HG03196 (cell line): ENCODE data around the gene ZNF487.
"Not testable (repeated sequence)": the region's sequence is repeated elsewhere in the genome, so short reads cannot be mapped to it uniquely, and the experiment has no call there.

ENCODE experiments used
- ATAC-seq: cut with Tn5 transposase; IDR thresholded peaks from one replicate; pipeline ENCODE4 v1.9.1; 2021; ENCODE audit not compliant: unreplicated experiment

Gene ZNF487

DNA sequence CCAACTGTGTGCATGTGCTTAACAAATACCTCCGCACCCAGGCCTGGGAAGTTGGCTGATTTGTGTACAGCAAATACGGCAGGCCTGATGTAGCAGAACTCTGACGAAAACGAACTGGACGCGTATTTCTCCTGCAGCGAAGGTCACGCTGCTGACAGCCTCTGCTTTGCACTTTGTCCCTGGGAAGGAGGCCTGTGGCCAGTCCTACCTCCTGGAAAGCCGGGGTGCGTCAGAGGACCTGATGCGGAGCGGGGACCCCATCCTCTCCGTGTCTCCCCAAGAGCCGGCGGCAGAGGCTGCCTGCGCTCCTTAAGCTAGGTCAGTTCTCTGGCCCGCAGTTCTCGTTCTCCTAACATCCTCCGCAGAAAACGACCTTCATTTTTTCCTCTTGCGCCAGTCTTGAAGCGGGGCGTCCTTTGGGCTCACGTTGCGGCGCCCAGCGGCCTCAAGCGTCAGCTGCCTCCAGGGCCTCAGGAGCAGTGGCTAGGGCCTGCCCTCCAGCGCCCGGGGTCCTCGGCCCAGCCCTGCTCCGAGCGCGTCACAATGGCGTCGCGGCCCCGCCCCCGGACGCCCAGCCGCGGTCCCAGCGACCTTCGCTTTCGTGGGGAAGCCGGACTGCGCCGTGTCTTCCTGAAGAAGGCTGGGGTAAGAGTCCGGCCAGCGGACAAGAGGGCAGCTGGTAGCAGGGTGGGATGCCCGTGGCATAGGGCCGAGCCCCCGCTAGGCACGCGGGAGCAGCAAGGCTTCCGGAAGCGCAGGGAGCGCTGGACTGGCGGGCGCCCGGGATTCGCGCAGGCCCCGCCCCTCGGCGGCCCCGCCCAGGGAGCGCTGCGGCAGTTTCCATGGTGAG is at the start of gene ZNF487:
ZNF487 (plus strand) TSS at position 821 of the 850 bp plus-strand sequence. CDS start 38,703 bp downstream, outside the sequence.
- peak; percentile 95 for ATAC-seq

DNA sequence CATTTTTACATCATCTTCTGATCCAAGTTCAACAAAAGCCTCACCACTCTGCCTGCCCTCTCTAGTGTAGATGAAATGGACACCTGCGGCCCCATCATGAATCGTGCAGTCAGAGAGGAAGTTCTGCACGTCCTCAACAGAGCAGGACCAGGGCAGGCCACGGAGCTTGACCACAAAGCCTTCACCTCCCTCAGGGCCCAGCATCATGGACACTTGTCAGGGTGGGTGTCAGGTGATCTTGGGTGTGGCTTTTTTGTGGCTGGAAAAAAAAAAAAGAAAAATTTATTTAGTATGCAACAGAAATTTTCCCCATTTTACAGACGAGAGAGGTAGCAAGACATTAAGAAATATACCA is 49.3 kb upstream of the ZNF487 start:
- ATAC-seq, result no peak

DNA sequence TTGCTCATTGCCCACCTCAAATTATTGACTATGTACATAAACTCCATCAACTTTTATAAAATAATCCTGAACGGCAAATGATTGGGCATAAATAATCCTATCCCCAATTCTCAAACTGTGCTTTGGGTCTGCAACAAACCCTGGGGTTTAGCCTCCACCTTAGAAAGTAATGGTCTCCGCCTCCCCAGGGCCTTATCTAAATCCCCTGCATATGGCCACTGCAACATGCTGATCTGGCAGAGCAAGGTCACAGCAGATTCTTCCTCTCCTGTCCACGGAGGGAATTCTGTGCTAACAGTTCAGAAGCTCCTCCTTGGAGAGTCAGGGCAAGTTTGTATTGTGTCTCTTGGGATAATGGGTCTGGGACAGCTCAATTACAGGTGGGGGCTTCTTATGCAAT is 47.0 kb upstream of the ZNF487 start:
- no peak for ATAC-seq

DNA sequence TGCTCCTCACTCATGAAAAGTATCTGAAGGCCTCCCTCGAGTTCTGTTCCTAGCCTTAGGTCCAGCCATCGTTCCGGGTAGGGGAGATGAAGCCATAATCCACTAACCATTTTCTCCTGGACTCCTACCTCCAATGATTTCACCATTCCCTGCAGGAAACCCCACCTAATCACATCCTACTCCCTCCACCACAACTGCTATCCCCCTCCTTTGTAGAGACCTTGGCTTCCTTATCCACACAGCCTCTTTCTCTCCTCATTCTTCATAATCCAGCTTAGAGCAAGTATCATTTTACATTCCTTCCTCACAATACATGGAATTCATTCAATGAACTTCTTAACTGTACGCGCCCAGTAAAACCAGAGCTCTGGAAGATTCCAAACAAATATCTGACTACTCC is 46.6 kb upstream of the ZNF487 start:
- no peak for ATAC-seq

DNA sequence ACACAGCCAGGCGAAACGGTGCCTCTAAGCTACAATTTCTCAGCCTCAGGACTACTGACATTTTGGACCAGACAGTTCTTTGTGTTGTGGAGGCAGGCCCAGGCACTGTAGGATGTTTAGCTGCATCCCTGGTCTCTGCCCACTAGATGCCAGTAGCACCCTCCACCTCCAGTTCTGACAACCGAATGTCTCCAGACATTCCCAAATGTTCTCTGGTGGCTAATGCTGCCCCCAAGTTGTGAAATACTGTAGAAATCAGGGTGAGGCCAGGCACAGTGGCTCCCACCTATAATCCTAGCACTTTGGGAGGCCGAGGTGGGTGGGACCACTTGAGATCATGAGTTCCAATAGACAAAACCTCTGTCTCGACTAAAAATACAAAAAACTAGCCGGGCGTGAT is 46.2 kb upstream of the ZNF487 start:
- no peak for ATAC-seq

DNA sequence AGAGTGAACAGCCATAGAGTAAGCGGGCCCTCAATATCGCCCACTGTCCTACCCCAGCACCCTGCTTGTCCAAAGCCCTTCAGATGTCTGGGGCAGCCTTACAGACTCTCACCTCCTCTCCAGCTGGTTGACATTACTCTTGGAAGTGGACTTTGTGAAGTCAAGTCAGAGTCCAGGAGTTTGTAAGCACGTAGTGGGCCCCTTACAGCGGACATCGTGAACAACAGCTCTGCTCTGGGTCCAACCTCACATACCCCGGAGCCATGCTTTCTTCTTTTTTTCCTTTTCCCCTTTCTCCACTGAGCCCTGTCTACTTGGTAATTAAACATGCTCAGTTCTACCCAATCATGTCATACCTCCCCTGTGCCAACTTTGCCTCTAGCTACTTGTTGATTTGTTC is 45.4 kb upstream of the ZNF487 start:
- no peak for ATAC-seq

GRCh38 chr10:43392748-43393147 is 44.2 kb upstream of the ZNF487 start:
- ATAC-seq, result no peak

- not testable (repeated sequence) for ATAC-seq
These were observed 43.7 kb upstream of the ZNF487 start for GRCh38 chr10:43393186-43393585.

DNA sequence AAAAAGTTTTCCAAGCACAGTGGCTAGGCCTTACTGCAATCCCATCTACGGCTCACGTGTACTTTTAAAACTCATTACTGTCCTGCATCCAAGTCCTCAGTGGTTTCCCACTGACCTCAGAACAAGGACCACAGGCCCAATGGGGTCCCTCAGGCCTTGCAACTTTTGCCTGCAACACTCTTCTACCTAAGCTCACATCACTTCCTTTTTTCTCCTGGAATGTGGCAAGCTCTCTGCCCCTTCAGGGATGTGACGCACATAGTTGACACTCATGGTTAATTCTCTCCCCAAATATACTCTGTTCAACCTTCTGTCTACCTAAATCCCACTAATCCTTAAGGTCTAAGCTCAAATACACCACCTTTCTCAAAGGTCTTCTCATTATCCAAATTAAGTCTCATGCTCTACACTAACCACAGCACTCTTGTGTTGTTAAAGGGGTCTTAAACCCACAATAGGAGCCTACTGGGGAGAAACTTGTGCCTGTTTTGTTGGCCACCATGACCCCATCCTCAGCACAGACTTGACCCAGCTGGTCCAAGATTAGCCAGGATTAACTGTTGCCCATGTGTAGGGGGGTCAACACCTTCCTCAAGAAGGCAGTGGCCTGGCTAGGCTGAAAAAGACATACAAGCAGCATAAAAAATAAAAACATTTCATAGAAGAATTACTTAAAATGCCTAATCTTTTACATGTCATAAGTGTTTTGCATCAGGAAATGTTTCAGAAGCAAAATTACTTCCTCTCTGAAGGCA is 43.1 kb upstream of the ZNF487 start:
- ATAC-seq, result no peak

GRCh38 chr10:43394868-43395267 is 42.0 kb upstream of the ZNF487 start:
- no peak for ATAC-seq

- no peak for ATAC-seq
These were observed 41.3 kb upstream of the ZNF487 start for GRCh38 chr10:43395571-43396060.

- peak; percentile 41 for ATAC-seq
These were observed 40.6 kb upstream of the ZNF487 start for GRCh38 chr10:43396061-43396927.

GRCh38 chr10:43396928-43397624 is 39.8 kb upstream of the ZNF487 start:
- ATAC-seq, result peak; percentile 86

DNA sequence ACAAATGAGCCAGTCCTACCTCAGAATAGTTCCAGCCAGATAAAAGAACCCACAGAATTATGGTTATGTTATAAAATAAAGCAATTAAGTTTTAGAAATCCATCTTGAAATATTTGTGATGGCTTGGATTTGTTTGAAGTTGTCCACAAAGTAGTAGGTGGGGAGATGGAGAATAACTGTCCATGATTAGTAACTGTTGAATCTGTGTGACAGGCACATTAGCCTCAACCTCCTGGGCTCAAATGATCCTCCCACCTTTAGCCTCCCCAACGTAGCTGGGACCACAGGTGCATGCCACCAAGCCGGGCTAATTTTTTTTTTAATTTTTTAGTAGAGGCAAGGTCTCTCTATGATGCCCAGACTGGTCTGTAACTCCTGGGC is 38.0 kb upstream of the ZNF487 start:
- ATAC-seq, result no peak

DNA sequence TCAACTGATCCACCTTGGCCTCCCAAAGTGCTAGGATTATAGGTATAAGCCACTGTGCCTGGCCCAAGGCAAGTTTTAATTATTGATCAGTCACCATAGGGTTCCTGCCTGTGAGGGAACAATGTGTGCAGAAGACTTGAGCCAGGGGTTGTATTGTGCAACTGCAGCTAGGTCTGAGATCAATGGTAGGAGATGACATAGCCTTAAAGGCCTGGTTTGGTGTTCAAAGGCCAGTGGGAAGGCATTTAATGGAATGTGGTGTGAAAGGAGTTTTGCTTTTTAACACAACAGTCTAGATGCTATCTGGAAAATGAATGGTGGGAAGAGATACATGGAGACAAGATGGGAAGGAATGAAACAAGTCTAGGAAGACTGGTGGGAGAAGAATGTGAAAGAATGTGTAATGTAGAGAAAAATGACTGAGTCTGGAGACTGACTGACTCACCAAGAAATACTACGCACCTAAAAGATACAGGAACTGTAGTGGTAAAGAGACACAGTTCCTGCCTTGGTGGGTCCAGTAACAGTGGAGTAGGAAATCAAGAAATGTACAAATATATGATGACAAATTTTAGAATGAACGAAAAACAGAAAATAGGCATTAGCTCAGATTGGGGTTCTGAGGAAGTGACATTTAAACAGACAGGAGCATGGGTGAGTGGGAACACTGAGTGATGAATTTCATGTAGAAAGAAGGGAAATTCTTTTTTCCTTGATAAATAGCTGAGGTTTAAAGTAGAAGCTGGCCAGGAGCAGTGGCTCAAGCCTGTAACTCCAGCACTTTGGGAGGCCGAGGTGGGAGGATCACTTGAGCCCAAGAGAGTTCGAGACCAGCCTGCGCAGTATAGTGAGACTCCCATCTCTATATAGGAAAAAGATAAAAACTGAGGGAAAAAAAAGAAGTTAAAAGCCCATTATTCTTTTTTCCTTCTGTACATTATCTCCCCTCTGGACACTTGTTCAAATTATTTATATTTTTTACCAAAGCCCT is 37.3 kb upstream of the ZNF487 start:
- ATAC-seq, result no peak

GRCh38 chr10:43401627-43402026 is 35.3 kb upstream of the ZNF487 start:
- no peak for ATAC-seq

DNA sequence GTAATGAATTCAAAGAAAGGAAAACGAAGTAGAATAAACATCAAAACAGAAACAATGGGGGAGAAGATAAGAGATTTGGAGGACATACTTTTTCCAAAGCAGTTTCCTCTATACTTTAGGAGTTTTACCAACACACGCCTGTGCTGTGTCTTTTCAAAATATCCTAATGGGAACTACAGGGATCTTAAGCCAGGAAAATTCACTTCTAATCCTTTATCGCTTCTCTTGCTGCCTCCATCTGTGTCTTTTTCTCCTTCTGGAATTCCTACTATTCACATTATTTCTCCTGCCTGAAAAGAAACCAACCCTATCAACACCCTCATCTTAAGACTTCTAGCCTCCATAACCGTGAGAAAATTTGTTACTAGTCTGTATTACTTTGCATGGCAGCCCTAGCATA is 34.7 kb upstream of the ZNF487 start:
- ATAC-seq, result no peak

GRCh38 chr10:43402880-43403452 is 33.9 kb upstream of the ZNF487 start:
- ATAC-seq, result no peak
